ENCODE data around the gene SIPA1L3.

SIPA1L3 gene

DNA sequence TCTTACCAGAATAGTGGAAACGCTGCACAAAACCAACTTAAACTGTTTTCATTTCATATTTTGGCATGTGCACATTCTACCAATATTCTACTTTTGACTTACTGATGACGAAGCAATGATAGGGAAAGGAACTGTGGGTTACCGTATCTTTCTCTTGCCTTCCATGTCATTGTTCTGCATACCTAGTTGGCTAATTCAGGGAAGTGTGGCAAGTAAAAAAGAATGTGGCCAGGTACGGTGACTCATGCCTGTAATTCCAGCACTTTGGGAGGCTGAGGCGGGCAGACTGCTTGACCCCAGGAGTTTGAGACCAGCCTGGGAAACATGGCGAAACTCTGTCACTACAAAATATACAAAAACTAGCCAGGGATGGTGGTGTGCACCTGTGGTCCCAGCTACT, 108.2 kb downstream of the SIPA1L3 start:
- in situ Hi-C loops (cut with HindIII; ENCODE audit: low sequenced_read_pairs): no loop called here

DNA sequence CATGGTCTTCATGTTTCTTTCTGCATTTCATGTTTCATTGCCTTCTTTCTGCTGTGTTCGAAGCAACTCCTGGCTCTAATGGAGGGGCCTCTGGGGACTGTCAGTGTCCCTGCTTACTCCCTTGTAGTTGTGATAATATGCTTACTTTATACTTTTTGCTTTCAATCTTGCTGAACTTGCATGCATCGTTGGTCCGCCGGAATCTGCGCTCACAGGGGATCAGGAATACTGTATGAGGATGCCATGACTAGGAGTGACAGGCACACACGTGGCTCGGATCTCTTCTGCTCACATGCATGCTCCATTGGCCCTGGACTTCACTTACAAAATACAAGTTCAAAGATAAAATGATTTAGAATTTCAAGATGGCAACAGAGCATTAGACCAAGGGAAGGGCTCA, 108.8 kb downstream of the SIPA1L3 start:
- in situ Hi-C loops (cut with HindIII; ENCODE audit: low sequenced_read_pairs): no loop called here

DNA sequence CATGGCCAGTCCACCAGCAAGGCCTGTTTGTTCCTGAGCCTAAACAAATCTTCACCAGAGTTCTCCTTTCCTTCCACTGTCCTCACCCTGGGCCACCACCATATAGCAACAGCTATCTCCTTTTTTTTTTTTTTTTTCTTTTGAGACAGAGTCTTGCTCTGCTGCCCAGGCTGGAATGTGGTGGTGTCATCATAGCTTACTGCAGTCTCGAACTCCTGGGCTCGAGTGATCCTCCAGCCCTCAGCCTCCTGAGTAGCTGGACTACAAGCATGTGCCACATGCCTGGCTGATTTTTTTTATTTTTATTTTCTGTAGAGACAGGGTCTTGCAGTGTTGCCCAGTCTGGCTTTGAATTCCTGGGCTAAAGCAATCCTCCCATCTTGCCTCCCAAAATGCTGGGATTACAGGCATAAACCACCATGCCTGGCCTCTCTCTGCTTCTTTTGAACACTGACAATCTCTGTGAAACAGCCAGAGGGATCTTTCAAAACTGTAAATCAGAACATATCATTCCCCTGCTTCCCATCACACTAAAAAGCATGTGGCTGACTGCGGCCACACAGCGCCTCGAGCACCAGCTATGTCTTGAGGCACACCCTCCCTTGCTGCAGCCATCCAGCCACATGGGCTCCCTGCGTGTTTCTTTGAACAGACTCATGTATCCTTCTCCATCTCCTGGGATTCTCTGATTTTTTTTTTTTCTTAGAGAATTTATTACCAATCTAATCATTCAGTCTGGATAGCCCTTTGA, 110.6 kb downstream of the SIPA1L3 start:
- in situ Hi-C loops (cut with HindIII; ENCODE audit: low sequenced_read_pairs): no loop called here

DNA sequence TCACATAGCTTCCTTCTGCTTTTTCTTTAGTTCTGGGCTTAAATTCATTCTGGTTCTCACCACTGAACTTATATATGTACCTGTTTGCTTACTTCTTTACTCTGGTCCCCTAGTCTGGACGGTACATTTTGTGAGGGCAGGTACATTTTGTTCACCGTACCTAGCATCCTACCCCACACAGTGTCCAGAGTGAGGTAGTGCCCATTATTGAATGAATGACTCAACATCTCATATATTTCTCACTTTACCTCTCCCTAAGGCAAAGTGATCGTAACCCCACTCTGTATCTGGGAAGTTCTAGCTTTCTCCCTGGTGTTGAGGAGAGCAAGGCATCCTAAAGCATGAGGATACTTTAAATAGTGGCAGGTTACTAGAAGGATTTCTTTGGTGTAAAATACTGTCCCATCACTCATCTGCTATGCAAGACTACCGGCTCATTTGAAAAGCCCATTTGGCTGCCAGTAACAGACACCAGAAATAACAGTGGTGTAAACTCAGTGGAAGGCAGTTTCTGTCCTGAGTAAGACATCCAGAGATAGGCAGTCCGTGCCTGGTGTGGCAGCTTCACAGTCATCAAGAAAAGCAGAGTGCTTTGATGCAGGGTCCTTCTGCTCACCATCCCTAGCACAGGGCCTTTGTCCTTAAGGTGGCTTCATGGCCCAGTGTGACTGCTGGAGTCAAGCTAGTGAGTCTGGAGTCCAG, 111.8 kb downstream of the SIPA1L3 start:
- in situ Hi-C loops (cut with HindIII; ENCODE audit: low sequenced_read_pairs): no loop called here

DNA sequence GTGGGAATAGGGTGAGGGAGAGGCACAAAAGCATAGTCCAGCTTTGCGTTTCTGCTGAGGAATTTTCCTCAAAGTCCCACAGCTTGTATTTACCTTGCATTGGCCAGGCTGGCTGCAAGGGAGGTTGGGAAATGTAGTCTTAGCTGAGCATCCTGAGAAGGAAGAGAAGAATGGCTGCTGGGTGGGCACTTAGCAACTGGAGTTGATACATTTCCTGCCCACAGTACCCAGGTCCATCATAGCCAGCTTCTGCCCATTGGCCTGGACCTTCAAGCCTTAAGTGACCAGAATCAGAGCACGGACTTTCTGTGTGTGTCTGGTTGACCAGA, 112.4 kb downstream of the SIPA1L3 start:
- in situ Hi-C loops (cut with HindIII; ENCODE audit: low sequenced_read_pairs): no loop called here

- in situ Hi-C loops (cut with HindIII; ENCODE audit: low sequenced_read_pairs): no loop called here
Observed at GRCh38 chr19:38020311-38020710, 113.3 kb downstream of the SIPA1L3 start.

DNA sequence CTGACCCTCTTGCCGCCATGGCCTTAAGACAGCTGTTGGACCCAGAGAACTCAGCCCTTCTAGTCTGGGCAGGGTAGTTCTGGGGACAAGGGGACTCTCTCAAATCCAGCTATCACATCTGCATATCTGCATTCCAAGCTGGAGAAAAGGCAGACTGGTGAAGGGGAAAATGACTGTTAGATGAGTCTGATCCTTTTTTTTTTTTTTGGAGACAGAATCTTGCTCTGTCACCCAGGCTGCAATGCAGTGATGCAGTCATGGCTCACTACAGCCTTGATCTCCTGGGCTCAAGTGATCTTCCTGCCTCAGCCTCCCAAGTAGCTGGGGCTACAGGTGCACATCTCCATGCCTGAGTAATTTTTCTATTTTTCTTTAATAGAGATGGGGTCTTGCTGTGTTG, 114.3 kb downstream of the SIPA1L3 start:
- in situ Hi-C loops (cut with HindIII; ENCODE audit: low sequenced_read_pairs): no loop called here

GRCh38 chr19:38022791-38023670, 116.0 kb downstream of the SIPA1L3 start:
- in situ Hi-C loops (cut with HindIII; ENCODE audit: low sequenced_read_pairs): no loop called here

DNA sequence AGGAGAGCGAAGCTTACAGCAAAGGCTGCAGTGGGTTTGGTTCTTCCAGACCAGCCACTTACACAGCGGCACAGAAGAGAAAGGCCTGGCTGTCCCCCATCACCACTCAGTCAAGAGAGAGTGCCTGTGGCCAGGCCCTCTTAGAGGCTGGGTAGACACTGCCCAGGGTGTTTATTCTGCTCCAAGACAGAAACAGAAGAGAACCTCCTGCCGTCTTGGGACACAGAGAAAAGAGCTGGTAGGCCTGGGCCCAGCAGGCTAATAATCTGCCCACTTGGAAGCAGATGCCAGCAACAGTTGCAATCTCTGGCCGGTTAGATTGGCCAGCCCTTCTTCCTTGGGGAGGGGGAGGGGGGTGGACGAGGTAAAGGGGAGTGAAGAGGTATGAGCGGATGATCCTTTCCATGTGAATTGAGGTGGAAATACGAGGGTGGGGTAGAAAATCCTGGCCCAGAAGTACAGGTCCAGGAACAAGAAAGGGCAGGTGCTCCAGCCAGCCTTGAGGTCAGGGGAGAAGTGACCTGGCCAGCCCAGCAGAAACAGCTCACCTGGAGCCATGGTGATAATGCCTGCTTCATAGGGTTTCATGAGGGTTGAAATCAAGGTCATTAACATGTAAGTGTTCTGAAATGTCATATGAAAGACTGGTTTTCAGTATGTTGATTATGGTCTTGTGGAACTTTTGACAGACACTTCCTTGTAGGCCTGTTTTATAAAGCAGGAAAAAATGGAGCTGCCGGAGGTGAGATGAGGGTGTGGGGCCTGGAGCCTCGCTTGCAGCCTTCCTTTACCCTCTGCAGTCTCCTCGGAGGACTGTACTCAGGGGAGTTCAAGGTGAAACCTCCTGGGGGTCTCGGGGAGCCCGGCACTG, 116.9 kb downstream of the SIPA1L3 start:
- in situ Hi-C loops (cut with HindIII; ENCODE audit: low sequenced_read_pairs): no loop called here

GRCh38 chr19:38024992-38025908, 118.2 kb downstream of the SIPA1L3 start:
- in situ Hi-C loops (cut with HindIII; ENCODE audit: low sequenced_read_pairs): no loop called here

- in situ Hi-C loops (cut with HindIII; ENCODE audit: low sequenced_read_pairs): no loop called here
Observed at GRCh38 chr19:38025909-38026307, 118.9 kb downstream of the SIPA1L3 start.

- in situ Hi-C loops (cut with HindIII; ENCODE audit: low sequenced_read_pairs): no loop called here
Observed at GRCh38 chr19:38028913-38029510, 122.0 kb downstream of the SIPA1L3 start.

DNA sequence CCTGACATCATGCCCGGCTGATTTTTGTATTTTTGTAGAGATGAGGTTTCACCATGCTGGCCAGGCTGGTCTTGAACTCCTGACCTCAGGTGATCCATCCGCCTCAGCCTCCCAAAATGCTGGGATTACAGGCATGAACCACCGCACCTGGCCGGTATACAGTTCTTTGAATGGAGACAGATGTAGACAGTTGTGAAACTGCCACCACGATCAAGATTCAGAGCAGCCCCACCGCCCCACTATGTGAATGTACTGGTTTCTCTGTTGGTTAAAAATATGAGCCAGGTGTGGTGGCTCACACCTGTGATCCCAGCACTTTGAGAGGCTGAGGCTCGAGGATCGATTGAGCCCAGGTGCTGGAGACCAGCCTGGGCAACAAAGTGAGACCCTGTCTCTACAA, 123.0 kb downstream of the SIPA1L3 start:
- in situ Hi-C loops (cut with HindIII; ENCODE audit: low sequenced_read_pairs): loop anchor here (5.0 kb wide), 1 partner anchor 68 kb away; no protein-coding TSS in a partner anchor

DNA sequence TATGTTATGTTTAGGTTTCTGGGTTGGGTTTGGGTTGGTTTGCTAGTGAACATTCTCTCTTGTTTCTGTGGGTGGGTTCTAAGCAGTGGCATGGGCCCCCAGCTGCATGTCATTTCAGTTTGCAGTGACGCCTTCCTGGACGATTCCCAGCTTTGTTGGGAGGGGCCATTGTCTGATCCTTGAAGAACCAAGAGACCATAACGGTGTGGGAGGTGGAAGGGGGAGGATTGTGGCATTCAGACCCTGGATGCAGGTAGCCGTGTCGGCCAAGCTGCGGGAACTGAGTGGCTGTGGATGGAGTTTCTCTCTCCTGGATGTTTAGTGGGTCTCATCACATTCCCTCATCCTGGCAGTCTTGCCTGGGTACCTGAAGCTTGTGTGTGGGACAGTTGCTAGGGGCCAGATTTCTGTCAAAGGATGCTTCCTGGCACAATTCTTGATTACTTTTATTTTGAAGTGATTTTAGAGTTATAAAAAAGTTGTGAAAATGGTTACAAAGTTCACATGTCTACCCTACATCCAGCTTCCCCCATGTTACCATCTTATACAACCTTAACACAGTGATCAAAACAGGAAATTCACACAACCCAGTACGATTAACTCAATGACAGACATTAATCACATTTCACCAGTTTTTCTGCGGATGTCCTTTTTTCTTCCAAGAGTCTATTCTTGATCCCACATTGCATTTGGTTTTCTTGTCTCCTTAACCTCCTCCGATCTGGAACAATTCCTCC, 123.8 kb downstream of the SIPA1L3 start:
- in situ Hi-C loops (cut with HindIII; ENCODE audit: low sequenced_read_pairs): loop anchor here (5.0 kb wide), 1 partner anchor 69 kb away; no protein-coding TSS in a partner anchor

GRCh38 chr19:38031423-38031770, 124.4 kb downstream of the SIPA1L3 start:
- in situ Hi-C loops (cut with HindIII; ENCODE audit: low sequenced_read_pairs): loop anchor here (5.0 kb wide), 1 partner anchor 69 kb away; no protein-coding TSS in a partner anchor

DNA sequence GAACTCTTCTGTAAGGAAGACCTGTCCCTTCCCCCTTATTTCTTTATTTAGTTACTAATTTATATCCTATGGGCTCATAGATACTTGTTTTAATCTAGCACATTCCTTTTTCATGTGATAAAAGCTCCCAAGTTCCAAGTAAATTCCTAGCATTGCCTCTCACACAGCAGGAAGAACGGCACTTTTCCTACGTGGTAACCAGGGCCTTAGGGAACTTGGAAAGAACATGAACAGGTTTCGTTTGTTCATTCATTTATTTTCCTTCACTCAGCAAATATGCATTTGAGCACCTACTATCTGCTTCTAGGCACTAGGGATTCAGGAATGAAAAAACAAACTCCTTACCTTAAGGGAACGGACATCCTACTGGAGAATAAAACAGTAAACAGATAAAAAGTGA, 125.1 kb downstream of the SIPA1L3 start:
- in situ Hi-C loops (cut with HindIII; ENCODE audit: low sequenced_read_pairs): loop anchor here (5.0 kb wide), 1 partner anchor 70 kb away; no protein-coding TSS in a partner anchor

DNA sequence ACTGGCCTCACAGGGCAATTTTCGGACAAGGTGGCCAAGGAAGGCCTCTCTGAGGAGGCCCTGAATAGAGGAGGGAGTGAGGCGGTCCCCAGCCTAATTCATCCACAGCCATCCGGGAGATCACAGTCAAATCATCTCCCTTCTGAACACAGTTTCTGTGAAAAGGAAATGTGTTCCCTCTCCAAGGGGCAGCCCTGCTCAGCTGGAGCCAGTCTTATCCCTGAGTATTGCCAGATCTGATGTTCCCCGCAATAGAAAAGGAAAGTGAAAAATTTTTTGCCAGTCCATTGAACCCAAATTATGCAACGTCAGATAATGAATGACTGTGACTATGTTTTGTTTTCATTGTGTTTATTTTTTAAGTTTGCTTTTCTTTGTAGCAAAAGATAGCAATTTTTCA, 125.9 kb downstream of the SIPA1L3 start:
- in situ Hi-C loops (cut with HindIII; ENCODE audit: low sequenced_read_pairs): loop anchor here (5.0 kb wide), 1 partner anchor 71 kb away; no protein-coding TSS in a partner anchor
